GM23338 (cell line): ENCODE data around the gene CCDC201. TPM values are rescaled to one million over a fixed set of nuclear protein-coding genes. Genes with fewer than 3 reads are reported as not detected.

ENCODE experiments used
- ATAC-seq: fragments of 200-7000 bp; cut with Tn5 transposase; 3 replicates; pipeline ENCODE4 v1.9.1; 2020
- DNase-seq: peaks from one replicate; pipeline ENCODE4 v3.0.0-alpha.2; 2015; ENCODE audit warnings: low spot score
- H2AFZ ChIP-seq: fragments of 200-600 bp; sonication (generic); 2 replicates; pipeline ENCODE4 v1.8.0; 2016; ENCODE audit warnings: antibody characterized with exemption, mild to moderate bottlenecking, moderate library complexity
- H3F3A ChIP-seq: fragments of 200-600 bp; sonication (generic); replicated peaks from 2 replicates; pipeline ENCODE4 v1.8.0; 2017; ENCODE audit warnings: antibody characterized with exemption, mixed run types, low read depth
- H3K27ac ChIP-seq: fragments of 200-600 bp; sonication (generic); 2 replicates; pipeline ENCODE4 v1.6.1; 2016; ENCODE audit warnings: low read depth
- H3K27me3 ChIP-seq: fragments of 200-600 bp; sonication (generic); 2 replicates; pipeline ENCODE4 v1.8.0; 2016; ENCODE audit warnings: mild to moderate bottlenecking, mixed run types, moderate library complexity; ENCODE audit not compliant: insufficient read depth
- H3K36me3 ChIP-seq: fragments of 200-600 bp; sonication (generic); 2 replicates; pipeline ENCODE4 v1.8.0; 2016; ENCODE audit warnings: mild to moderate bottlenecking; ENCODE audit not compliant: insufficient read depth
- H3K4me1 ChIP-seq: fragments of 200-600 bp; sonication (generic); 2 replicates; pipeline ENCODE4 v1.8.0; 2016; ENCODE audit warnings: mild to moderate bottlenecking, moderate library complexity; ENCODE audit not compliant: insufficient read depth
- H3K4me2 ChIP-seq: fragments of 200-600 bp; sonication (generic); 2 replicates; pipeline ENCODE4 v1.7.1; 2017; ENCODE audit warnings: mixed run types
- H3K4me3 ChIP-seq: fragments of 200-600 bp; sonication (generic); 2 replicates; pipeline ENCODE4 v1.6.1; 2016; ENCODE audit warnings: mixed run types
- H3K79me2 ChIP-seq: fragments of 200-600 bp; sonication (generic); replicated peaks from 2 replicates; pipeline ENCODE4 v1.8.0; 2017; ENCODE audit warnings: mild to moderate bottlenecking; ENCODE audit not compliant: insufficient read depth
- H3K9me2 ChIP-seq: fragments of 200-600 bp; sonication (generic); 2 replicates; pipeline ENCODE4 v1.8.0; 2017; ENCODE audit not compliant: insufficient read depth
- H4K20me1 ChIP-seq: fragments of 200-600 bp; sonication (generic); replicated peaks from 2 replicates; pipeline ENCODE4 v1.8.0; 2017; ENCODE audit warnings: mild to moderate bottlenecking; ENCODE audit not compliant: insufficient read depth
- H3K27ac Mint-ChIP-seq: 2 replicates; pipeline ENCODE4 v1.8.0; 2020; ENCODE audit warnings: inconsistent platforms, mild to moderate bottlenecking, moderate library complexity, mixed read lengths
- H3K27me3 Mint-ChIP-seq: 3 replicates; pipeline ENCODE4 v1.8.0; 2022; ENCODE audit warnings: low read depth, mild to moderate bottlenecking, moderate library complexity, mixed read lengths, inconsistent platforms; ENCODE audit not compliant: insufficient read depth, poor library complexity
- H3K36me3 Mint-ChIP-seq: 3 replicates; pipeline ENCODE4 v1.8.0; 2021; ENCODE audit warnings: low read depth, mild to moderate bottlenecking, inconsistent platforms, moderate library complexity, mixed read lengths
- H3K4me1 Mint-ChIP-seq: 3 replicates; pipeline ENCODE4 v1.8.0; 2020; ENCODE audit warnings: mild to moderate bottlenecking, inconsistent platforms, mixed read lengths
- H3K4me3 Mint-ChIP-seq: 3 replicates; pipeline ENCODE4 v1.8.0; 2021; ENCODE audit warnings: moderate library complexity, mild to moderate bottlenecking, inconsistent platforms, mixed read lengths
- H3K9me3 Mint-ChIP-seq: 3 replicates; pipeline ENCODE4 v1.8.0; 2020; ENCODE audit warnings: moderate library complexity, mild to moderate bottlenecking, inconsistent platforms, mixed read lengths
- CREB1 ChIP-seq: fragments of 250-450 bp; sonication (Bioruptor Pico); IDR thresholded peaks from 2 replicates; pipeline ENCODE4 v1.5.0; 2020; ENCODE audit warnings: low read depth, mild to moderate bottlenecking, moderate library complexity
- CTCF ChIP-seq, 2 experiments: fragments of 200-600 bp in 1 of 2; sonication (generic) in 1 of 2; conservative IDR thresholded peaks; 2 replicates each; pipeline versions ENCODE4 v1.5.1 to v1.6.1; 2016 to 2017; ENCODE audit warnings: antibody characterized with exemption in 2 of 2, low read depth in 2 of 2, mild to moderate bottlenecking in 2 of 2, moderate library complexity in 1 of 2
- ETS1 ChIP-seq: IDR thresholded peaks from 2 replicates; pipeline ENCODE4 v1.6.1; 2016; ENCODE audit warnings: antibody characterized with exemption
- EZH2 ChIP-seq: fragments of 200-600 bp; sonication (generic); IDR thresholded peaks from one replicate; pipeline ENCODE4 v1.8.0; 2017; ENCODE audit warnings: antibody characterized with exemption, mild to moderate bottlenecking, low read depth; ENCODE audit not compliant: unreplicated experiment
- POLR2AphosphoS5 ChIP-seq: IDR thresholded peaks from 2 replicates; pipeline ENCODE4 v1.6.1; 2016; ENCODE audit warnings: antibody characterized with exemption, low read depth
- REST ChIP-seq: IDR thresholded peaks from one replicate; pipeline ENCODE4 v1.6.1; 2018; ENCODE audit warnings: antibody characterized with exemption; ENCODE audit not compliant: unreplicated experiment
- STAT1 ChIP-seq: IDR thresholded peaks from one replicate; pipeline ENCODE4 v1.6.1; 2016; ENCODE audit warnings: antibody characterized with exemption; ENCODE audit not compliant: unreplicated experiment
- ZNF114 ChIP-seq: fragments of 250-450 bp; sonication (Bioruptor Pico); IDR thresholded peaks from 2 replicates; pipeline ENCODE4 v1.5.0; 2020; ENCODE audit warnings: mild to moderate bottlenecking, moderate library complexity
- polyA plus RNA-seq: library from polyadenylated mRNA; unstranded; fragments of >200 nt; fragmentation: Nextera tagmentation; extraction: Ambion mirVana; gene quantifications from 2 replicates; pipeline ENCODE4 v1.2.1, GENCODE V29; 2016
- total RNA-seq: library from RNA; depleted of rRNA; stranded (reverse); fragments of >200 nt; shearing (Covaris generic); gene quantifications from 2 replicates; pipeline ENCODE4 v1.2.3, GENCODE V29; 2014

The CCDC201 gene
- total and polyA plus RNA-seq, 2 experiments from 2014 or later = not detected

GRCh38 chr7:45889367-45890067 lies 16.6 kb upstream of the CCDC201 start:
- H3K36me3 ChIP-seq = no peaks in the 10 kb centered on the region
- TF ChIP-seq EZH2 = peak; percentile 0
- TF ChIP-seq STAT1 = no peak
- no peaks in the 10 kb centered on the region for H3K9me2 ChIP-seq
- ATAC-seq (no peak), DNase-seq (peak; percentile 36)
- H3K4me1 Mint-ChIP-seq = peaks cover 16% of the 10 kb centered on the region
- H4K20me1 ChIP-seq = no peaks in the 10 kb centered on the region; the same call in 1 of the 2 replicates
- peaks cover 17% of the 10 kb centered on the region for H3K4me1 ChIP-seq
- no peaks in the 10 kb centered on the region; the same call in 2 of the 3 replicates for H3K9me3 Mint-ChIP-seq
- no peak overlapping the region for H3K27ac Mint-ChIP-seq
- H3K79me2 ChIP-seq = no peaks in the 10 kb centered on the region
- no peaks in the 10 kb centered on the region for H3K36me3 Mint-ChIP-seq
- H3K27me3 Mint-ChIP-seq = peaks cover 45% of the 10 kb centered on the region
- H3K4me3 Mint-ChIP-seq = peak overlapping the region; percentile 73
- peak overlapping the region; percentile 60 for H3K4me3 ChIP-seq
- H2AFZ ChIP-seq = peak overlapping the region; percentile 95
- H3K27ac ChIP-seq = no peak overlapping the region
- H3K4me2 ChIP-seq = peak overlapping the region; percentile 83
- no peaks in the 10 kb centered on the region for H3F3A ChIP-seq
- peaks cover 49% of the 10 kb centered on the region for H3K27me3 ChIP-seq

- H3K9me3 Mint-ChIP-seq = no peaks in the 10 kb centered on the region; the same call in 2 of the 3 replicates
- H3K4me1 ChIP-seq = peaks cover 17% of the 10 kb centered on the region
- H3K27ac ChIP-seq = no peak overlapping the region
- DNase-seq (peak; percentile 45), ATAC-seq (peak; percentile 70)
- H3K4me3 ChIP-seq = peak overlapping the region; percentile 60
- no peaks in the 10 kb centered on the region for H3F3A ChIP-seq
- no peaks in the 10 kb centered on the region for H3K9me2 ChIP-seq
- H3K27ac Mint-ChIP-seq = no peak overlapping the region
- no peaks in the 10 kb centered on the region; the same call in 1 of the 2 replicates for H4K20me1 ChIP-seq
- peak overlapping the region; percentile 95 for H2AFZ ChIP-seq
- peaks cover 45% of the 10 kb centered on the region for H3K27me3 Mint-ChIP-seq
- H3K27me3 ChIP-seq = peaks cover 49% of the 10 kb centered on the region
- H3K4me3 Mint-ChIP-seq = peak overlapping the region; percentile 73
- peaks cover 16% of the 10 kb centered on the region for H3K4me1 Mint-ChIP-seq
- no peaks in the 10 kb centered on the region for H3K36me3 Mint-ChIP-seq
- no peak for TF ChIP-seq ZNF114 (CRISPR knock-in tag)
- no peak for TF ChIP-seq REST
- no peak for TF ChIP-seq ETS1
- TF ChIP-seq EZH2 = peak; percentile 38
- no peak for TF ChIP-seq POLR2AphosphoS5
- no peak for TF ChIP-seq CREB1 (CRISPR knock-in tag)
- TF ChIP-seq CTCF (conservative IDR thresholded peaks at IDR 0.05; ENCODE audit: low read depth in 2 of 2) = no peak
- peak overlapping the region; percentile 83 for H3K4me2 ChIP-seq
- no peaks in the 10 kb centered on the region for H3K36me3 ChIP-seq
- no peaks in the 10 kb centered on the region for H3K79me2 ChIP-seq
Measured at GRCh38 chr7:45888993-45889366, 16.1 kb upstream of the CCDC201 start.
